IMR-90 (cell line): Measurements from ENCODE around the gene CENPP. TPM values are rescaled to one million over a fixed set of nuclear protein-coding genes. Genes with fewer than 3 reads are reported as not detected.

Experiments used
- ATAC-seq: fragments of 200-7000 bp; cut with Tn5 transposase; 2 replicates; pipeline ENCODE4 v1.9.1; 2020; ENCODE audit warnings: low read depth, mild to moderate bottlenecking, moderate library complexity
- BruUV-seq: library from RNA; stranded (reverse); fragments of 400-500 nt; replicated peaks from 2 replicates; lab custom pipeline; 2021; lab: Mats Ljungman, UMichigan
- CTCF ChIA-PET: fragments of 300-600 bp; formaldehyde crosslinking; extraction: SDS; loops from one replicate; lab custom pipeline; 2021; ENCODE audit warnings: antibody characterized with exemption; lab: Yijun Ruan, JAX
- POLR2A ChIA-PET: fragments of 300-600 bp; sonication (Branson Sonifier 250); formaldehyde crosslinking; loops from one replicate; lab custom pipeline; 2022; ENCODE audit warnings: antibody characterized with exemption; ENCODE audit not compliant: unreplicated experiment; lab: Charles Lee
- DNase-seq: peaks from one replicate; pipeline ENCODE4 v3.0.0; 2013
- H2AFZ ChIP-seq: replicated peaks from 2 replicates; pipeline ENCODE3; 2013; ENCODE audit warnings: low read length, mild to moderate bottlenecking; ENCODE audit not compliant: poor library complexity
- H2AK5ac ChIP-seq: 2 replicates; pipeline ENCODE4 v1.6.1; 2013; ENCODE audit warnings: low read depth, low read length, inconsistent platforms
- H2AK9ac ChIP-seq: replicated peaks from 2 replicates; pipeline ENCODE3; 2013; ENCODE audit warnings: mild to moderate bottlenecking, low read depth, low read length, moderate library complexity; ENCODE audit not compliant: poor library complexity
- H2BK120ac ChIP-seq: 2 replicates; pipeline ENCODE4 v1.6.1; 2013; ENCODE audit warnings: low read depth, low read length, inconsistent platforms
- H2BK15ac ChIP-seq: 3 replicates; pipeline ENCODE4 v1.6.1; 2013; ENCODE audit warnings: low read depth, low read length, inconsistent platforms
- H2BK20ac ChIP-seq: 2 replicates; pipeline ENCODE4 v1.6.1; 2013; ENCODE audit warnings: low read depth, mild to moderate bottlenecking, inconsistent platforms, low read length, moderate library complexity
- H2BK5ac ChIP-seq: 2 replicates; pipeline ENCODE4 v1.6.1; 2013; ENCODE audit warnings: mild to moderate bottlenecking, low read depth, low read length, inconsistent platforms; ENCODE audit not compliant: poor library complexity, severe bottlenecking
- H3K14ac ChIP-seq: replicated peaks from 2 replicates; pipeline ENCODE4 v1.6.1; 2013; ENCODE audit warnings: low read depth, low read length, inconsistent platforms
- H3K18ac ChIP-seq: 2 replicates; pipeline ENCODE4 v1.6.1; 2013; ENCODE audit warnings: low read depth, low read length, control low read depth
- H3K23ac ChIP-seq: 2 replicates; pipeline ENCODE4 v1.6.1; 2013; ENCODE audit warnings: low read depth, low read length, inconsistent platforms
- H3K27ac ChIP-seq: 2 replicates; pipeline ENCODE4 v1.5.1; 2013; ENCODE audit warnings: mild to moderate bottlenecking, control low read depth, low read length; ENCODE audit not compliant: insufficient read depth
- H3K27me3 ChIP-seq: 2 replicates; pipeline ENCODE4 v1.6.1; 2013; ENCODE audit warnings: low read length; ENCODE audit not compliant: control insufficient read depth, insufficient read depth
- H3K36me3 ChIP-seq: 2 replicates; pipeline ENCODE4 v1.6.1; 2013; ENCODE audit warnings: low read length, mixed read lengths; ENCODE audit not compliant: control insufficient read depth, insufficient read depth
- H3K4ac ChIP-seq: 2 replicates; pipeline ENCODE4 v1.6.1; 2013; ENCODE audit warnings: low read depth, low read length, inconsistent platforms
- H3K4me1 ChIP-seq: 2 replicates; pipeline ENCODE4 v1.6.1; 2013; ENCODE audit warnings: low read length, mixed read lengths; ENCODE audit not compliant: control insufficient read depth, insufficient read depth
- H3K4me2 ChIP-seq: 2 replicates; pipeline ENCODE4 v1.6.1; 2013; ENCODE audit warnings: low read depth, mild to moderate bottlenecking, control low read depth, low read length, moderate library complexity
- H3K4me3 ChIP-seq: 2 replicates; pipeline ENCODE4 v1.5.1; 2013; ENCODE audit warnings: low read depth, mild to moderate bottlenecking, control low read depth, low read length, moderate library complexity; ENCODE audit not compliant: insufficient read depth
- H3K56ac ChIP-seq: 2 replicates; pipeline ENCODE4 v1.6.1; 2013; ENCODE audit warnings: low read length, inconsistent platforms; ENCODE audit not compliant: insufficient read depth; ENCODE audit errors: extremely low read depth
- H3K79me1 ChIP-seq, 2 experiments: 2 replicates each; pipeline ENCODE4 v1.6.1; 2013; ENCODE audit warnings: low read length in 2 of 2, inconsistent platforms in 1 of 2, low read depth in 1 of 2
- H3K9ac ChIP-seq: 2 replicates; pipeline ENCODE4 v1.6.1; 2013; ENCODE audit warnings: low read depth, low read length, control low read depth
- H3K9me1 ChIP-seq: 2 replicates; pipeline ENCODE4 v1.6.1; 2013; ENCODE audit warnings: low read length, inconsistent platforms; ENCODE audit not compliant: insufficient read depth
- H3K9me3 ChIP-seq: 2 replicates; pipeline ENCODE4 v1.6.1; 2013; ENCODE audit warnings: low read length; ENCODE audit not compliant: control insufficient read depth, insufficient read depth
- H4K20me1 ChIP-seq: 2 replicates; pipeline ENCODE4 v1.6.1; 2013; ENCODE audit warnings: low read length, inconsistent platforms; ENCODE audit not compliant: insufficient read depth
- H4K5ac ChIP-seq: 2 replicates; pipeline ENCODE4 v1.6.1; 2013; ENCODE audit warnings: mild to moderate bottlenecking, low read depth, low read length, control low read depth
- H4K8ac ChIP-seq, 2 experiments: 2 replicates each; pipeline ENCODE4 v1.6.1; 2013; ENCODE audit warnings: low read depth in 2 of 2, low read length in 2 of 2, control low read depth in 1 of 2, inconsistent platforms in 1 of 2
- H4K91ac ChIP-seq: 2 replicates; pipeline ENCODE4 v1.6.1; 2013; ENCODE audit warnings: low read depth, low read length, inconsistent platforms; ENCODE audit not compliant: insufficient read depth
- CEBPB ChIP-seq: IDR thresholded peaks from 2 replicates; pipeline ENCODE4 v1.6.1; 2012; ENCODE audit warnings: low read depth, low read length, improper control_type of control experiment
- CHD1 ChIP-seq: IDR thresholded peaks from 2 replicates; pipeline ENCODE4 v1.6.1; 2012; ENCODE audit warnings: low read depth, low read length, improper control_type of control experiment
- MXI1 ChIP-seq: IDR thresholded peaks from 2 replicates; pipeline ENCODE4 v1.6.1; 2012; ENCODE audit warnings: low read depth, mild to moderate bottlenecking, low read length, moderate library complexity, borderline replicate concordance
- NFE2L2 ChIP-seq: fragments of 150-350 bp; IDR thresholded peaks from 2 replicates; pipeline ENCODE4 v1.6.1; 2016; ENCODE audit warnings: low read depth, mild to moderate bottlenecking, low read length
- POLR2A ChIP-seq: IDR thresholded peaks from 2 replicates; pipeline ENCODE4 v1.6.1; 2012; ENCODE audit warnings: mild to moderate bottlenecking, low read depth, low read length
- RAD21 ChIP-seq: IDR thresholded peaks from 2 replicates; pipeline ENCODE4 v1.6.1; 2012; ENCODE audit warnings: low read length, improper control_type of control experiment
- RFX5 ChIP-seq: IDR thresholded peaks from 2 replicates; pipeline ENCODE4 v1.8.0; 2012; ENCODE audit warnings: low read depth, mild to moderate bottlenecking, low read length, moderate library complexity
- SMC3 ChIP-seq: fragments of 150-350 bp; IDR thresholded peaks from 2 replicates; pipeline ENCODE4 v1.6.1; 2016; ENCODE audit warnings: low read depth, mild to moderate bottlenecking, antibody characterized with exemption, low read length, moderate library complexity
- USF2 ChIP-seq: fragments of 150-350 bp; IDR thresholded peaks from 2 replicates; pipeline ENCODE4 v1.6.1; 2017; ENCODE audit warnings: mild to moderate bottlenecking, antibody characterized with exemption, low read length, low read depth
- WGBS, 2 experiments: methylation state at CpG; one replicate each; pipeline versions ENCODE4 v1.1.5 to v1.1.7; 2013; ENCODE audit warnings: missing lambda C conversion rate in 2 of 2; ENCODE audit not compliant: insufficient read length in 1 of 2; ENCODE audit errors: extremely low coverage in 2 of 2; 5-methylcytosine and 5-hydroxymethylcytosine counted together
- dilution Hi-C: fragments of 300-500 bp; cut with HindIII; formaldehyde crosslinking; loops from one replicate; pipeline ENCODE4 v1.14.3; 2018; ENCODE audit warnings: low sequenced_read_pairs; ENCODE audit not compliant: unreplicated experiment
- in situ Hi-C: fragments of 300-500 bp; cut with MboI; formaldehyde crosslinking; loops from 3 replicates; pipeline ENCODE4 v1.14.3; 2019; ENCODE audit warnings: low sequenced_read_pairs, inconsistent platforms, mixed read lengths
- intact Hi-C: fragments of 100-400 bp; cut with micrococcal nuclease; formaldehyde crosslinking; loops from 2 replicates; pipeline ENCODE4 v1.10.0; 2022
- polyA plus RNA-seq, 3 experiments: library from polyadenylated mRNA; depleted of rRNA; stranded (reverse); fragments of >200 nt; gene quantifications; 2 replicates each; pipeline ENCODE4 v1.2.3, GENCODE V29; 2012; ENCODE audit warnings: low replicate concordance in 1 of 3
- total RNA-seq: library from RNA; depleted of rRNA; stranded (reverse); fragments of >200 nt; gene quantifications from 2 replicates; pipeline ENCODE4 v1.2.3, GENCODE V29; 2012

CENPP gene
- total and polyA plus RNA-seq, 2 of the 4 experiments (the other 2 are of a cell fraction) = 1.4 to 2.0 TPM

GRCh38 chr9:92663126-92663525 lies 337.4 kb downstream of the CENPP start:
- ATAC-seq (no peak), DNase-seq (no peak)
- Histone ChIP-seq H3K4me2 (no peak overlapping the region), H2BK5ac (no peak overlapping the region), H2AFZ (no peak overlapping the region), H3K18ac (no peak overlapping the region), H3K79me1 (peaks cover 32 to 89% of the 10 kb centered on the region in 2 experiments), H3K4ac (no peak overlapping the region), H2BK20ac (no peak overlapping the region), H4K8ac (no peak overlapping the region), H3K56ac (no peak overlapping the region), H4K91ac (no peak overlapping the region), H3K27ac (no peak overlapping the region), H3K27me3 (no peaks in the 10 kb centered on the region), H2AK5ac (no peak overlapping the region), H3K9me3 (no peaks in the 10 kb centered on the region), H2BK15ac (no peak overlapping the region), H3K4me1 (peaks cover 10% of the 10 kb centered on the region), H4K20me1 (peaks cover 81% of the 10 kb centered on the region), H4K5ac (no peak overlapping the region), H2AK9ac (no peak overlapping the region), H3K9ac (no peak overlapping the region), H3K36me3 (peaks cover 11% of the 10 kb centered on the region), H2BK120ac (no peak overlapping the region), H3K9me1 (peaks cover 20% of the 10 kb centered on the region), H3K14ac (no peak overlapping the region), H3K23ac (no peak overlapping the region), H3K4me3 (no peak overlapping the region)
- in situ Hi-C loops (no loop called here), intact Hi-C loops (no loop called here), dilution Hi-C loops (no loop called here)
- no peak for TF ChIP-seq NFE2L2
- TF ChIP-seq USF2 = no peak
- no peak for TF ChIP-seq POLR2A
- no peak for TF ChIP-seq RFX5
- no peak for TF ChIP-seq CEBPB
- TF ChIP-seq SMC3 = no peak
- TF ChIP-seq RAD21 = no peak
- no peak for TF ChIP-seq MXI1
- no peak for TF ChIP-seq CHD1
- no CpG with 5 or more reads among the region's 3 CpGs for WGBS, 2 experiments
- ChIA-PET CTCF (no interaction called here), POLR2A (no interaction called here)
- no TSS peak for BruUV-seq
